Measurements from ENCODE around the gene PIGW.
A peak's percentile ranks its signal among the peaks of the same experiment; 100 is the strongest.

PIGW gene

DNA sequence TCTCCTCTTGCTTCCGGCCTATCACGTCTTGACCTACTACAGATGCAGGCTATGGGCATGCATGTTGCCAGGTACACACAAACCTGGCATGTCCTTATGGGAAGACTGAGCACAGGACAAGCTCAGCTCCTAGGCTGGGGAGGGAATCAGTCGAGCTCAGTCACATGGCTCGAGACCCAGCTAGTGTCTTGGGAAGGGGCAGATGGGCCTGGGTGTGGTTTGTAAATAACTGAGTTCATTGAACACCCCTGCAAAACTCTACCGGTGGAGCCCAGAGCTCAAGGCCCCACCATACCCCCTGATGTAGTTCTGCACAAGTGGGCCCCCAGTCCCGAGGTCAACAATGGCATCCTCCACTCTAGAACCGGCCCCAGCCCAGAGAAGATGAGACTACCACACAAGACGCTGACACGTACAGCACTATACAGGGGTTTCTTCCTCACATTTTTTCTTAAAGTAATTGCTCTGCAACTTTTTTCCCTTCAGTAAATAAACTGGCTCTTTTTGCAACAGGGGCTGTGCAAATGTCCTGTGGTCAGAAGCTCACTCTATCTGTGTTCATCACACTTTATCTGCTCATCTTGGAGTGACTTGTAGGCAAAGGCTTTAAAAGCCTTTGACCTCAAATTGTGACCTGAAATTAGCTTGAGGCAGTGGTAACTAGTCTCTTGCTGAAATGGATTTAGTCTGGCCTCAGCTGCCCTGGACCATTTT lies 25.4 kb upstream of the PIGW start:
- no peak for DNase-seq (ENCODE audit: low spot score)

DNA sequence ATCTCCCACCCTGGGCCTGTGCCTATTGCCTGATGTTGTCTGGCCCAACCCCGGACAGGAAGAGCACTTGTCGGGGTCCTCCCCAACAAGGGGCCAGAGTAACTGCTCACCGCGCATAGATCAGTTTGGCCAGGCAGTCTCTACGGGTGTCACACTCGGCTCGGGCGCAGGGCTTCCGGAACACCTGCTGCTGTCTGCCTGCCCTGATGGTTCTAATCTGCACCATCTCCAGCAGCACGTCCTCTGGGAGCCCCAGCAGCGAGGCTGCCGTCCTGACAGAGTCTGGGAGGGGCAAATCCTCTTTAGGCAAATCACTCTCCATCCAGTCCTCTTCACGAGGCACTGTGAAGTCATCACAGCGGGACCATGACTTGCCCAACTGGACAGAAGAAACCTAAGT lies 24.2 kb upstream of the PIGW start:
- no peak for DNase-seq (ENCODE audit: low spot score)

DNA sequence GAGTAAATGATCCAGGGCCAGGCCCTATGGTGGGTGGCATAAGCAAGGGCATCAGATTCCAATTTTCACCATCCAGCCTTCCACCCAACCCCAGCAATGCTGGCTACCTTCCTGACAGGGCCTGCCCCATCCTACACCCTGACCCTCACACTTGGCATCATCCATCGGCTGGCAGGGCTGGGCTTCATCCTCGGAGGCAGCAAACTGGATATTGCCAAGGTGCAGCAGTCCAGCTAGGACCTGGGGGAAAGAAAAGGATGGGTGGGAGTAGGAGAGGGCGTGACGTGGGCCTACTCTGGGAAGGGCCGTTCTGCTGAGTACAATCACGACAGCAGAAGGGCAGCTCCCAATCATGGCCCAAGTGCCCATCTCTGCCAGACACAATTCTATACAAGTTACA lies 23.6 kb upstream of the PIGW start:
- DNase-seq (ENCODE audit: low spot score), result no peak

DNA sequence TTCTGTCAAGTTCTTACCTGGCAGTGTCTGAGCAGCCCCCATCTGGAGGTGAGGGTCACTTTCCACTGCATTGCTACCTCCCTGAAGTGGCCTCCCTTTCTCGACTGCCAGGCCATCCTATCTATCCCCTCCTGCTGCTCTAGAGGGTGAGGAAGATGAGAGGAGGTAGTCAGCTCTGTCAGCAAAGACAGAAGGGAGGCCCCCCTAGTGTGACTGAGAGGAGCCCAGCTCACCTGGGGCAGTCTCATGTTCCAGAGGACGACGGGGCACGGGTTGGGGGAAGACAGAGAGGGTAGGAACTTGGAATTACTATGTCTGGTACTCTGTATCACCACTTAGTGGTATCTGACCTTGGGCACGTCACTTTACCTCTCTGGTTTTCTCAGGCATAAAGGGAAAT lies 22.1 kb upstream of the PIGW start:
- DNase-seq (ENCODE audit: low spot score), result no peak

DNA sequence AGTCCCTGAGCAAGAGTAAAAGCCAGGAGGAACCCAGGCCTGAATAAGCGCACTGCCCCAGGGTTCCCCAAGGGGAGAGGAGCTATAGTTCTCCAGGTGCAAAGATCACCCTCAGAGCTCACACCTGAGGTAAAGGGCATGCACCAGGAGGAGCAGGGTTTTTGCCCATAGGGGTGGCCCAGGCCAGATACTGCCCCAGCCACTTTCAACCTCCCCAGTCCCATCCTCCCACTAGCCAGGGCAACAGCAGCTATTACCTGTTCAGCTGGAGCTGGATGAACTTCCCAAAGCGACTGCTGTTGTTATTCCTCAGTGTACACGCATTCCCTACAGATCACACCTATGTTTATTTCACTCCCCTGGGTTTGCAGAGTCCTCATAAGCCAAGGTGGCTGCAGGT lies 19.9 kb upstream of the PIGW start:
- no peak for DNase-seq (ENCODE audit: low spot score)

DNA sequence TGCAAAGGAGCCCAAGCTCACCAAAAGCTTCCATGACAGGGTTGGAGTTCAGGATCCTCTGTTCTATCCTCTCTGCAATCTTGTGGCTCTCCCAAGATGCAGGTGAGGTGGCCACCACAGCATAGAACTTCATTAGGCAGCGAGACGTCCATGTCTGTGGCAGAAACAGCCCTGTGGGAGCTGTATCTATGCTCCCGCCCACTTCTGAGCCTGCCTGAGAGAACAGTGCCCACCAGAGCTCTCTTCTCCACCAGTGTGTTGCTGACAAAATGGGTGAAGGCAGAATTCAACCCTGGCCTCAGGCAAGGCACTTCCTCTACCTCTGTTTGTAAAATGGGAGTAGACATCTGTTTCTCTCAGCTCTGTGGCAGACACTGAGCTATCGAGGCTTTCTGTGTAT lies 18.9 kb upstream of the PIGW start:
- no peak for DNase-seq (ENCODE audit: low spot score)

DNA sequence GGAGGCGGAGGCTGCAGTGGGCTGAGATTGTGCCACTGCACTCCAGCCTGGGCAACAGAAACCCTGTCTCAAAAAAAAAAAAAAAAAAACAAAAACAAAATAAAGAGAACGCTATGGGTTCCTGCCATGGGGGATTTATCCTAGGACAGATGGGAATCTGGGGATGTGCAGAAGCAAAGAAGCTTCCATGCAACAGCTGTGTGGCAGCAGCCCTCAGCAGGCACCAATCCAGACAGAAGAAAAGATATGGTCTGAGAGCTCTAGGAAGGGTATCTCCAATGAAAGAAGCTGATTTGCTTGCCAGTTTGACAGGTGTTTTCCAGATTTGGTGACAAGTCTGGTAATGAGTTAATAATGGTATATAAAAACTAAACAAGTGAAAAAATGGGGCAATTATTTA lies 11.7 kb upstream of the PIGW start:
- no peak for DNase-seq (ENCODE audit: low spot score)

DNA sequence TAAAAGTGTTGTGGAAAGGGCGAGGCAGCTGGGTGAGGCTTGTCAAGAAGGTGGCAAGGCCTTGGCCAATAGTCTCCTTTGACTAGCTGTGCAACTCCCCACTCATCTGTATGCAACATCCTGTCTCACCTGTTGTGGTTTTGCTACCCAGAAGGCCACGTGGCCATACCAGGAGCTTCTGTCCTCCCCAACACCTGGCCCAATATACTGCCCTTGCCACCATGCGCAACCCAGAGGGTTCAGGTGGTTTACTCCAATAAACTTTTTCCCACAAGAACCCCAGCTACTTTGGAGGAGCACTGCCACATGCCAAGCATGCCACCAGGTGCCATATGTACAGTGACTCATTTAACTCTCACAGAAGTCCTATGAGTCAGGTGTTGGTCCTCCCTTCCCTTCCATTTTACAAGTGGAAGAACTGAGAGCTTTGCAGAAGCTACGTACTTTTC lies 10.3 kb upstream of the PIGW start:
- DNase-seq (ENCODE audit: low spot score), result no peak

DNA sequence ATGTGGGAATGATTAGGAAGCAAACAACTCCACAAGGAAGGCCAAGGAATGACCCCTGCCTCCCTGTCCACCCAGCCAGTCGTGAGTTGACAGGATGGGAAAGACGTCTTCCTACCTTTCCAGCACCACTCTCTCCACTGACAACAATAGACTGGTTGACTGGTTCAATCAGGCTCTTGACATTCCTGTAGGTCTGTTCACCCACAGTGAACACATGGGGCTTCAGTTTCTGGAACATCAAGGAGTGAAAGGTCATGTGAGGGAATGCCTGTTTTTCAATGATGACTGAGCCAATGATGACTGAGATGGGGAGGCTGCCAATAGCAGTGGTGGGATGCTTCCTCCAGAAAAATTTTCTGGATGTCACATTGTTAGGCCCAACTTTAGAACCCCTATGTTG lies 9.7 kb upstream of the PIGW start:
- DNase-seq (ENCODE audit: low spot score), result no peak

DNA sequence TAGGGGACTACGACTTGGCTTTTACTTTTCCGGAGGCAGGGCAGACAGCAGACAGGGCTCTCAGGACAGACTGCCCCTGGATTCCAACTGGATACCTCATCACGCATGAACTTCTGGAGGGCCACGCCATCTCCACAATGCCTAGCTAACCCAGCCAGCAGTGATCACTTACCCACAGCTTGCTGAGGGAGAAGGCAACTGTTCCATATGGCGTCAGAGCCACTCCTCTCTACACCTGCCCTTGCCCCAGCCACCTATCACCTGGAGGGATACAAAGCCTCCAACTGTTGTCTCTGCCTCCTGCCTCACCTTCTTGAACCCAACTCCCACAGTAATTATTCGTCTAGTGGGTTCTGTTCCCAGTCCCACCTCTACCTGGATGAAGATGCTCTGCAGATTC lies 8.9 kb upstream of the PIGW start:
- no peak for DNase-seq (ENCODE audit: low spot score)

DNA sequence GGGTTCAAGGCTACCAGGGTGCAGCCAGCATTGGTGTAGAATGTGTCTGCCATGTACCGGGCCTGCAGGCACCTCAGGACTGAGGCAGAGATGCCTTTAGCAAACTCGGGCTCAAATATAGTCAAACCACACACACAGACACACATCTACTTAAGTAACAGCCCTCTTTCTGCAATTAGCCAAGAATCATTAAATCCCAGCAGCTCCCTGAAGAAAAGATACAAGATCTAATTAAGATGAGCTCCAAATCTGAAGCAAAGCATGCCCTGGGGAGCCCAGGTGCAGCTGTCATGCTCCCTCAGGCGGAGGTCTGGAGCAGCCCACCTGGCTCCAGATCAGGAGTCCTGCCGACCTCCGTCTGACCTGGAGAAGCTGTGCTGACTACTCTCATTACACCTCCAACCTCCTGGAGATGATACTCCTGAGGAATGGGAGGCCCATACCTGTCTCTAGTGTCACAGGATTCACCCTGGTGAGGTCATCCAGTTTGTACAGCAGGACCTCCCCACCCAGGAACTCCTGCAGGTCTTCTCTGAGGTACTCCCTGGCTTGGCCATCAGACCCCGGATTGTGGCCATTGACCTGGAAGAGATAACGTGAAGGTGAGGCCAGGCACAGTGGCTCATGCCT lies 7.1 kb upstream of the PIGW start:
- DNase-seq (ENCODE audit: low spot score), result no peak

DNA sequence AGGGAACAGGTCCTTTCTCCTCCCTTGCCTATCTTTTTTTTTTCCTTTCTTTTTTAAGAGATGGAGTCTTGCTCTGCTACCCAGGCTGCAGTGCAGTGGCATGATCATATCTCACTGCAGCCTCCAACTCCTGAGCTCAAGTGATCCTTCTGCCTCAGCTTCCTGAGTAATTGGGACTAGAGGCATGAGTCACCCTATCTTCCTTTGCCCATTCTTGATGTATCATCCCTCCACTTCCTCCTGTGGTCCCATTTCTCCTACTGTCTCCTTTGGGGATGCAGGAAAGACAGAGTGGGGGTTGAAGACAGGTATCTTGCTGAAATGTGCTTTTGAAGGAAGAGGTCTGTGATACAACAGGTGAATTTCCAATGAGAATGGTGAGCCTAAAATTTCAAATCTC lies 5.7 kb upstream of the PIGW start:
- DNase-seq (ENCODE audit: low spot score), result no peak

DNA sequence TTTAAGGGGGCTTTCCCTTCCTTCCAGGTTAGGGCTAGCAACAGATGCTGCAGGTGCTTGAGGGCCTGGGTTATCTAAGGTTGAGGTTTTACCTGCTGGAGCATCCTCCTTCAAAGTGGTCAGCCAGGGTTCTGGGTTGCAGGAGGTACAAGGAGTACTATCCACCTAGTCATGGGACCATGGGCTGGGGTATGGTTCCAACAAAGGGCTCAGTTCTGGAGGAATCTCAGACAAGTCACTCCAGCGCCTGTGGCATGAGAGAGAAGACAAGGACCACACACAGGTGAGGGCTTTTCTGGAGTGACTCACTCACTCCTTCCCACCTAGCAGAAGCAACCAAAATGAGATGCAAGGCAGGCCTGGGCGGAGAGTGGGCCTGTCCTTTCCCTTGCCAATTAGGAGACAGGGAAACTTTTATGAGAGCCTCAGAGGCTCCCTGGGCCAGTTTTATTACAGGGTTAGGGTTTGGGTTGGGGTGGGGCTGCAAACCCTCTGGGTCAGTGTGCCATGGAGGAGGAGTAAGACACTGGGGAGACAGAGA lies 2.3 kb upstream of the PIGW start:
- DNase-seq (ENCODE audit: low spot score), result no peak

DNA sequence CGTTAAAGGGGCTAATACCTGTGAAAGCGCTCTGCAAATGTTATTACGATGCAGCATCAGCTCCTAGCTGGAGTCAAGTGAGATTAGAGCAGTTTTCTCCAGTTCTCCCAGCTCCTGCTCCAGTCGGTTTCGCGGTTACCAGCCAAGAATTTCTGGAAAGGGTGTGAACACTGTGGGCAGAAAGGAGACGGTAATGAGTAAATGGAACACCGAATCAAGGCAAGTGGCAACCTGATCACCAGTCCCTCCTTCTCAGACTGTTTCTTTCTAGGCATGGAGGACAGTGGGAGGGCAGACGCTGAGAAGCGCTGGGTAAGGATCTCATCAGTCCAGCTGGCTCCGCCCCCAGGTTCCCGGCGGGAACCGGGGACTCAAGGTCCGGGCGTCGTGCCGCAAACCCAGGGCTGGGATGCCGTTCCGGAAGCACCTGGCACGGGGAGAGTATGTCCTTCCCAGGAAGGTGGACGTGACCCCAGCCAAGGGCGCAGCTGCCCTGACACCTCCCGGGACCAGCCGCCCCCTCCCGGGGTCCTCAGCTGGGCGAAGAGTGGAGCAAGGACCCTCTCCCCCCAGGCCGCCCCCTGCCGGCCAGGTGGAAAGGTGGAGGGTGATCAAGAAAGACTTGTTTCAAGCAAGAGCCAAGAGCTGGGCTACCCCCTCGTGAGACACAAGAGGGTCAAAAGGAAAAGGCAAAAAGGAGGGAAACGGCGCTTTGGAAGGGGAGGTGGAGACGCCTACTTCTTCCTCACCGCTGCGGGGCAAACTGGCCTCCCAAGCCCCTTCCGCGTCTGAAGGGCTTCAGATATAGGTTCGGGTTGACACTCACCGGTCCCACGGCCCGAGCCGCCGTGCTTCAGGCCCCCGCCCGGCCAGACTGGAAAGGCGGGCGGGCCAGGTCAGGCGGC lies 600 bp upstream of the PIGW start:
- peak; percentile 51 for DNase-seq (ENCODE audit: low spot score)

DNA sequence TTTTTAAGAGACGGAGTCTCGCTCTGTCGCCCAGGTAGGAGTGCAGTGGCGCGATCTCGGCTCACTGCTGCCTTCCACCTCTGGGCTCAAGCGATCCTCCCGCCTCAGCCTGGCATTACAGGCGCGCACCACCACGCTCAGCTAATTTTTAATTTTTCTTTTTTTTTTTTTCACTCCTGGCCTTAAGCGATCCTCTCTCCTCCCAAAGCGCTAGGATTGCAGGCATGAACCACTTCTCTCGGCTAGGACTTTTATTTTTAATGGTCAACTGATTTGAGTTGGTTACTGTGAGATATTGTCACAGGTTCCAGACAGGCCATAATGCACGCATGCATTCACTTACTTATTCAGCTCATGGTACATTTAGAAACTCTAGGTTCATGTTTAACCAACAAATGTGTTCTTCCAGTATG lies 888 bp downstream of the PIGW start:
- no peak for DNase-seq (ENCODE audit: low spot score)

DNA sequence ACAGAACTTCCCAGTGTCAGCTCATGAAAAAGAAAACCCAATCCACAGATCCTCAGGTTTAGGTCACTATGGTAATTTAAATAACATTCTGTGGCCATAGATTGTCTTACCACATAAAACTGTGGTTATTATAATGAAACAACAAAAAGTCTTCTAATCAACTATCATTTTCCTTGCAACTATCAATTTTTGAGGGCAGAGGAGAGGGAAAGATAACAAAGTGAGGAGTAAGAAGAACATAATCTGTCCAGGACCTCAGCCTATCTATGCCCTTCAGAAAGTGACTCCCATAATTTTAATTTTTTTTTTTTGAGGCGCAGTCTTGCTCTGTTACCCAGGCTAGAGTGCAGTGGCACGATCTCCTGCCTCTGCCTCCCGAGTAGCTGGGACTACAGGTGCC lies 5.9 kb downstream of the PIGW start:
- DNase-seq (ENCODE audit: low spot score), result no peak

DNA sequence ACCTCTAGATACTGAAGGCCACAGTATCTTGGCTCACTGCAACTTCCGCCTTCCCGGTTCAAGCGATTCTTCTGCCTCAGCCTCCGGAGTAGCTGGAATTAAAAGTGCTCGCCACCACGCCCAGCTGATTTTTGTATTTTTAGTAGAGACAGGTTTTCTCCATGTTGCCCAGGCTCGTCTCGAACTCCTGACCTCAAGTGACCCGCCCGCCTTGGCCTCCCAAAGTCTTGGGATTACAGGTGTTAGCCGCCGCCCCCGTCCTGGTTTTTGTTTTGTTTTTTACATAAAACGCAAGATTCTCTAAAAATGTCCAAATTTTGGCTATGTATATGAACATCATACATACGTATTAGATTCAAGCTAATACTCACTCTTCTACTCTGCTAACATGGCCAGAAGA lies 8.0 kb downstream of the PIGW start:
- no peak for DNase-seq (ENCODE audit: low spot score)

DNA sequence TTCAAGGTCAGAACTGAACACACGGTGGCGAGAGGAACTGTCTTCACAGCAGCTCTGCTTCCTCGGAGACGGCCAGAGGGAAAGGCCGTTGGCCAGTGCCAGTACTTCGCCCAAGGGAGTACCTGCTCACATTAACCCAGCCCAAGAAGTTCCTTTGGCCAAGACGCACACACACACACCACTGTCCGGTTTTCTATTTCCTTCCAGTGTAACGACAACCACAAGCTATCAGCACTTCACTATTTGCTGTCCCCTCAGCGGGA lies 9.2 kb downstream of the PIGW start:
- peak; percentile 12 for DNase-seq (ENCODE audit: low spot score)

DNA sequence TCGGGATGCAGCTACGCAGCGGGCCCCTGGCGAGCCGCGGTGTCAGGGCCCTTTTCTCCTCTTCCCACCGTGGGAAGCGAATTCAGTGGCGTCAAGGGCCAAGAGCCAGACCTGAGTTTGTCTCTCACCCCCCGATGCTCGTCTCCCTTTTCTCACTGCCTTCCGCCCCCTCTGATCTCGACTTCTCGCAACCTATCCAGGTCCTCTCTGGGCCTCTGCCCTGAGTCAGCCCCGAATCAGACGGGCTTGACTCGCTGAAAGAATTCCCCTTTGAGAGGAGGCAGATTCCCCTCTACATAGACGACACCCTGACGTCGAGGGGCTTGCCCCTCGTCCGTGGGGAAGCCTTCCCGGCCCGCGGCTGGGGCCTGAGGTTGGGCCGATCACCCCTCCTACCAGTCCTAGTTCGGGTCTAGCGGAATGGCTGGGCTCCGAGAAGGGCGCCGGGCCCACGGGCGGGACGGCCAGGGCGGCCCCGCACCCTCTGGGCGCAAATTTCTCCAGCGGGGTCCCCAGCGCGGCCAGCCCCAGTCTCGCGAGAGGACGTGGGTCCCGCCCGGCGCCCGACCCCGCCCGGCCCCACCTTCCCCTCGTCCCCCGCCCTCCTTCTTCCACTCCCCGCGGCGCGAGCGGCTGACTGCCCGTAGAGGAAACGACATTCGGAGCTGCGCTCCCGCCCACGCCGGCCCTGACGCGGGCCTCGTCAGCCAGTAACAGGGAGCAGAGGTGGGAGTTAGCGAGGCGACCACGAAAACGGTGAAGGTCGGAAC lies 9.7 kb downstream of the PIGW start, which contains the start of gene GGNBP2:
Gene GGNBP2, plus strand, starts transcription at position 613 of the 770 bp plus-strand sequence. CDS start 806 bp downstream, outside the sequence.
- peak; percentile 90 for DNase-seq (ENCODE audit: low spot score)

DNA sequence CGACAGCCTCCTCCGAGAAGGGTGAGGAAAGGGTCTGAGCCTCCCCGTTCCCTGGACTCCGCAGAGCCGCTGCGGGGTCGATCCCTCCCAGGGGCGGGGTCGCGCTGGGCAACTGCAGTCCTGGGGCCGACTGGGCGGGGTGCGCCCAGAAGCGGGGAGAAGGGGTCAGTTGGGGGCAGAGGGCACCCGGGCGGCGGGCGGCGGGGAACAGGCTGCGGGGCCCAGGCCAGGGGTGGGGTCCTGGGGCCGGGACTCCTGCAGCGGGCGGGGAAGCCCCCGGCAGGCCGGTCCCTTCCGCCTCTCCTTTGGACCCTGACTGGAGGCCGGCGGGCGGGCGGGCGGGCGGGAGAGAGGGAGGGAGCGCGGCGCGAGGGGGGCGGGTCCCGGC lies 10.3 kb downstream of the PIGW start:
- DNase-seq (ENCODE audit: low spot score), result no peak

DNA sequence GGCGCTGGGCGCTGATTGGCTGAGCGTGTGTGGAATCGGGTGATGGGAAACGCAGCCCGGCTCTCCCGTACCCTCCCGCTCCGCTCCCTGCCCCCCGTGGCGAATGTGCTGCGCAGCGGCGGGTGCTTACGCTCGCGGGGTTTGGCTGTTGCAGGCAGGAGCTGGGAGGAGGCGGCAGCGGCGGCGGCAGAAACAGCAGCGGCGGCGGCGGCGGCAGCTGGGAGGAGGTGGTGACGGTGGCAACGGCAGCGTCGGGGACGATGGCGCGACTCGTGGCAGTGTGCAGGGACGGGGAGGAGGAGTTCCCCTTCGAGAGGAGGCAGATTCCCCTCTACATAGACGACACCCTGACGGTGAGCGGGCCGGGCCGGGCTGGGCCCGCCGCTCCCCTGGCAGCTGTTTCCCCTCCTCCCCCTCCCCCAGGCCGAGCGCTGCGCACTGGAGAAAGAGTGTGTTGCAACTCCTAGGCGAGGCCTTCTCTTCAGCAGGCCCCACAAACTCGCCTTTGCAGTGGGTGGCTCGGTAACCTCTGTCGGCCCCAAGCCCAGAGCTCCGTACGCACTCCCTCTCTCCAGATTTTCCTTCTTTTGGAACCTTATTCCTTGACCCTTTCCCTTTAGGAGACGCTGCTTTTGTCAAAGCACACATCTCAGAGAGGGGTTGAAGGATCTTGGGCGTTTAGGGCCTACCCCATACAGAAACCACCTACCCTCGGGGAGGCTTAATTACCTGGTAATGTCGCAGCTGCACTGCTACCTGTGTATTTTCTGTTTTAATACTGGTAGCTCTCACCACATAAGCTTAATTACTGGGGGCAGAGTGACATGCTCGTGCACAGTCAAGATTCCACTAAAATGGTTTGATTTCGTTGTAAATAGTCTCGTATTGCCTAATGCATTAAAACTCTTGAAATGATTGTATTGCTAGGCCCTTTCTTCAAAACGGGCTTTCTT lies 11.0 kb downstream of the PIGW start:
- DNase-seq (ENCODE audit: low spot score), result peak; percentile 97

Measured in CD4-positive, alpha-beta T cell treated with Interleukin-15 for 4 hours (primary cell).